ENCODE data around the gene EMILIN3.

DNA sequence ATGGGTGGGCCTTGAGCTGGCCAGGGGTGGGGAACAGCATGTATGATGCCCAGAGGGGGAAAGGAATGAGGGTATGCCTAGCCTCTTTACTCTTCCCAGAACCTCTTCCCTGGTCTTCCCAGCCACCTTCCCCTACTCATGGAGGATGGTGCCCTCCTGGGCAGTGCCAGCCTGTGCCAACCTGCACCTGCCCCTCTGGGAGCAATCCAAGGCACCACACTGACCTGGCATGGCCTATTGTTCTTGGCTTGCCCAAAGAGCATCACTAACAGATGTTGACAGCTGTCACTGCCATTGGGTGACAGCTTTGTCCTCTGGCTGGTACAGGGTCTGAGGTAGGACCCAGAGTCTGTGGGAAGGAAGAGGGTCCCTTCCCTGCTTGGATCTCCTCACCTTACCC, 13.1 kb downstream of the EMILIN3 start:
- TF ChIP-seq EZH2phosphoT487 (IDR thresholded peaks at IDR 0.05; ENCODE audit: insufficient read depth, low read depth) (no peak), EZH2 (IDR thresholded peaks at IDR 0.05; ENCODE audit: insufficient read depth, poor library complexity, severe bottlenecking) (no peak)
